GM10266 (cell line): Measurements from ENCODE around the gene GATB.

Source experiments
- DNase-seq: peaks from one replicate; pipeline ENCODE4 v3.0.0; 2012; ENCODE audit errors: extremely low spot score
- CTCF ChIP-seq: IDR thresholded peaks from 2 replicates; pipeline ENCODE4 v1.5.1; 2012; ENCODE audit warnings: mild to moderate bottlenecking, low read depth; ENCODE audit not compliant: control insufficient read depth, insufficient read depth; ENCODE audit errors: missing control alignments

The GATB gene

GRCh38 chr4:151675411-151675971, 85.3 kb downstream of the GATB start:
- TF ChIP-seq CTCF = no peak
- no peak for DNase-seq

GRCh38 chr4:151674804-151675391, 85.9 kb downstream of the GATB start:
- DNase-seq = no peak

GRCh38 chr4:151673908-151674520, 86.8 kb downstream of the GATB start:
- no peak for TF ChIP-seq CTCF
- DNase-seq = no peak

More at GRCh38 chr4:151674804-151675391, 85.9 kb downstream of the GATB start:
- no peak for TF ChIP-seq CTCF

GRCh38 chr4:151672996-151673395, 87.8 kb downstream of the GATB start:
- DNase-seq = no peak
- no peak for TF ChIP-seq CTCF

- TF ChIP-seq CTCF = no peak
- DNase-seq = no peak
Measured at GRCh38 chr4:151671541-151672059, 89.2 kb downstream of the GATB start.

- no peak for DNase-seq
- TF ChIP-seq CTCF = no peak
Measured at GRCh38 chr4:151670843-151671242, 90.0 kb downstream of the GATB start.

GRCh38 chr4:151669990-151670389, 90.8 kb downstream of the GATB start:
- no peak for DNase-seq
- no peak for TF ChIP-seq CTCF
